CD4-positive, alpha-beta T cell treated with Interleukin-12 subunit alpha and Interleukin-12 subunit beta, for 1 hour (primary cell): Measurements from ENCODE around the gene TOP3B.

Experiments
- DNase-seq: peaks from one replicate; pipeline ENCODE4 v3.0.0-alpha.2; 2020

The TOP3B gene

DNA sequence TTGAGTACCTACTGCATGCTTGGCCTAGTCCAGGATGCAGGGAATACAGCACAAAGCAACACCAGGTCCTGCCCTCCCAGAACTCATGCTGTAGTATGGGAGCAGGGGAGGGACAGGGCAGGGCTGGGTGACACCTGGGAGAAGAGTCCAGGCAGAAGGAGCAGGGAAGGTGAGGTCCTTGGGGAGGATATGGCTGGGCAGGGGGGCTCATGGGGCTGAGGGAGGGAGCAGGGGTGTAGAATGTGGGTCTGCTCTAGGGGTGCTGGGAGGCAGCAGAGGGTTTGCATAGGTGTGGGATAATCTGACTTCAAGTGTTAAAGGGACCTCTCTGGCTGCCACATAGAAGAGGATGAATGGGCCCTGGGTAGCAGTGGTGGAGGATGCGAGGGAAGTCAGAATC is 4.8 kb downstream of the TOP3B start:
- DNase-seq, result no peak

DNA sequence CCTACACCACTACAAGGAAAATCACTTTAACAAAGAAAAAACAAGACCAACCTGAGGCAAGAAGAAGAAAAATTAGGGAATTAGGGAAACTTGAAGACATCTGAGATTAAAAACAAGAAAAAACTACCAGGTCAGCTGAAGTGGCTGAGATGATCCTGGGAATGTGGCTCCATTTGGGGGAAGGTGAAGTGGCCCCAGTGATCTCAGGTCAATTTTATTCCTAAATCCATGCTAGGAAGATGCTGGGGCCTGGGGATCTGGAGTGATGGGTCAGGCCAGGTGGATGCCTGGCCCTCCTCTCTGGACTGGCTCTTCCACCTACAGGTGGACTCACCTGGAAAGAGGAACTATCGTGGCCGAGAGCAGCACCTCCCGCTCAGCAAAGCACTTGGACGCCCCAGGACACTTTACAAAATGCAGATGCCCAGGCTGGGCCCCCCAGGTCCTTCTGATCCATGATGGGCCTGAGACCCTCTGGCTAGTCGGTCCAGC is 6.7 kb downstream of the TOP3B start:
- no peak for DNase-seq

DNA sequence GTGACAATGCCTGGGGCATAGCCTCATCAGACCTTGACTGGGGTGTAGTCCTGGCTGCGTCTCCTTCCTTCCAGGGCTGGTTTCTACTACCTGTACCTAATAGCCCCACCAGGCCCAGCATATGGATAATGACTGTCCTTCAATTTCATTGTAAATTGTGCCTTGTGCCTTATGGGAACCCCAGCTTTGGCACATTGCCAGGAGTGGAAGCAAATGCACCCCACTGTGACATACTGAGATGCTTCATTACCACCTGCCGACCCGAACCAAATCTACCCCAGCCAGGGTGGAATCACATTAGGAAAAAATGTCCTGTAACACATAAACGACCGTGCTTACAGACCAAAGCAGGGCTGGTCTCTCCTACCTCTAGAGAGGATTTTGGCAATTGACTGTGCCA is 7.3 kb downstream of the TOP3B start:
- no peak for DNase-seq

DNA sequence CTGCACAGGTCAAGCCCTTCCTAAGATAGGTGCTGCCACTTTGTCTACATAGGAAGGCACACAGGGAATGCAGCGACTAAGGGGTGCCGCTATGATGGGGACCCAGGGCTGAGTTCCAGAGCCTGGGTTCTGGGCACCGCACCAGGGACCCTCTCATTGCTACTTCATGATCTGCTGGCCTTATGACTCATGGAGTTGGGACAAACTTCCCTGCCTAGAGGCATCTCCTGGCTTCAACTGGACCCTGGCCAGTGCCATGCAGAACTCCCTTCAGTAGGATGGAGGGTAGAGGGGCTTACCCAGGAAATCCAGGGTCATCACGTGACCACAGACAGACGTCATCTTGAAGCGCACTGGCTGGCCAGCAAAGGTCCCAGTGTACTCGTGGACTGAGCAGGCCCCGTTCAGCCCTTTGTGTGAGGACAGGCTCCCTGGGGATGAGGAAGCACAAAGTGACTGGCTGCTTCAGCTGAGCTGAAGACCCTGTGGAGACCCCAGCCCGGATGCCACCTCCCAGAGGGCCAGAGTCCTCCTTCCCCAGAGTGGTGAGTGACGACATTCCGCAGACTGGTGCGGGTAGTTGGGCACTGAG is 8.4 kb downstream of the TOP3B start:
- DNase-seq, result no peak

DNA sequence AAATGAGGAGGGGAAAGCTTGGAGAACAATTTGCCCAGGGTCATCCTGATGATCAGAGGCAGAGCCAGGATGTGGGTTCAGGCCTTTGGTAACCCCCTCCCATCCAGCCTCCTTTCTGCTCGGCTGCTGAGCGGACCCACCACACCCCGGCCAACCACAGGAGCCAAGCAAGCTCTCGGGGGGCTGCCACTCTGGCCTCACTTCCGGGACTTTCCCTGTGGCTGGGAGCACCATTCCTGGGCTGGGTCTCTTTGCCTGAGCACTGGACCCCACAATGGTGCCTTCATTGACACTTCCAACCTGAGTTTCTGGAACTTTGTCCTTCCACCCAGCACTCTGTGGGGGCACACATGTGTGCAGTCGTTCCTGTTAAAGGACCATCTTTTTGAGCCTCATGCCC is 9.8 kb downstream of the TOP3B start:
- DNase-seq, result no peak

DNA sequence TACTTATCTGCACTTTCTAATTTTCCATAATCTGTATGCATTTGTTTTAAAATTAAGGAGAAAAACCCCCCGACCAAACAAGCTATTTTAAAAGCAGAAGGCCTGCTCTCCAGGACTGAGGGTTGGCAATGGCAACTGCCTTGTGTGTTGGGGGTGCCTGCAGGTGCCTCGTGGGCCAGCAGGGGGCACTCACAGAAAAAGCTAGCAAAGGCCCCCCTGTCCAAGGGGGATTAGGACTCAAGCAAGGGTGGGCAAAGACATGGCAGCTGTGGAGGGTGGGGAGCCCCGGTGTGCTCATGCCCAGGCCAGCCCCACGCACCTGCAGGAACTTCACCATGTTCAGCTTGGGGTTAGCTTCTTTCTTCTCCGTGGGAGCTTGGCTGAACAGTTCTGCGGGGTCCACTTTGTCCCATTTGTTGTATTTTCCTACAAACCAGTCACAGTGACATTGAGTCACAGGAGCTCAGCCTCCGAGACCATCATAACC is 10.3 kb downstream of the TOP3B start:
- peak; percentile 53 for DNase-seq

DNA sequence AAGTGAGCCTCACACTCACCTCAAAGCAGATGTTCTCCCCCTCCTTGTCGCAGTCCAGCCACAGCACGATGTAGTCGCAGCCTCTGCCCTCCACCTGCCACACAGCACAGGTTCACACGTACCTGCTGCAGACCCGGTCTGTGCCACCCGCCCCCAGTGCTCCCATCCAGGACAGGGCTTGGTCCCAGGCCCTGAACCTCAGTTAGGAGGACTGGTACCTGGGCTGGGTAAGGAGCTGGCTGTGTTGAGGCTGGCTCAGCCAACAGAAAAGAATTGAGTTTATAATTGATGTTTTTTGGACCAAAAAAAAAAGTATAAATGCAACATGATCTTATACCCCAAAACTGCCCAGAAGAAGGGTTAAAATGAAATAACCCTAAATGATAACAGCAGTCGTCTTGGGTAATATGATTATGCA is 10.7 kb downstream of the TOP3B start:
- no peak for DNase-seq

DNA sequence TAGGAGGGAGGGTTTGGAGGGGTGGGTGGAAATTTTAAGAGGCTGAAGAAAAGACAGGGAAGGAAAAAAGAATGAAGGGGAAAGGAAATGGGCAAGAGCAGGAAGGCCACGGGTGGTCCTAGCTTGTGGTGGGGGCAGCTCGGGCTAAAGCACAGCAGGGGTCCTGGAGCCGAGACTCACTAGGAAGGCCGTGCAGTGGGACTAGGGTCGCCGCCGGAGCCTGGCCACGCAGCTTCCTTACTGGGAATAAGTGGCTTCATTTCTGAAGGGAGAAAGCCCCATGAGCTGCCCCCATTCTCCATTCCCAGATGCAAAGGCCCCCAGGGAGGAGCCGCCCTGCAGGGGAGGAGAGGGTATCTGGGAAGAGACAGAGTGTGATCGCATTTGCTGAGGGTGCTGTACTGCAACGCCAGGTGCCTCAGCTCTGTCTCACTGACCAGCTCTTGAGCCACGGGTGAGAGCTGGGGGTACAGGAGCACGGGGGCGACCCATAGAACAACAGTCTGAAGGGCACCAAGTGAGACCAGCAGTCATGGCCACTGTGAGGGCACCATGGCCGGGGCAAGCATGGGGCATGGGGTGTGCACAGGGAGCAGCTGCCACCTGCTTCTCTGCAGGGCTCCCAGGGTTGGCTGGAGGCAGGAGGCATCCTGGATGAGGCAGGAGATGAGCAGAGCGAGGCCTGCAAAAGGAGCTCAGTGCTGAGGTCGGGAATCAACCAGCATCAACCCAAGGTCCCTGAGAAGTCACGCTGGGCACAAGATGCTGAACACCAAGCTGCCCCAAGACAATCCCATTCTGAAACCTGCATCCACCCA is 11.6 kb downstream of the TOP3B start:
- no peak for DNase-seq

DNA sequence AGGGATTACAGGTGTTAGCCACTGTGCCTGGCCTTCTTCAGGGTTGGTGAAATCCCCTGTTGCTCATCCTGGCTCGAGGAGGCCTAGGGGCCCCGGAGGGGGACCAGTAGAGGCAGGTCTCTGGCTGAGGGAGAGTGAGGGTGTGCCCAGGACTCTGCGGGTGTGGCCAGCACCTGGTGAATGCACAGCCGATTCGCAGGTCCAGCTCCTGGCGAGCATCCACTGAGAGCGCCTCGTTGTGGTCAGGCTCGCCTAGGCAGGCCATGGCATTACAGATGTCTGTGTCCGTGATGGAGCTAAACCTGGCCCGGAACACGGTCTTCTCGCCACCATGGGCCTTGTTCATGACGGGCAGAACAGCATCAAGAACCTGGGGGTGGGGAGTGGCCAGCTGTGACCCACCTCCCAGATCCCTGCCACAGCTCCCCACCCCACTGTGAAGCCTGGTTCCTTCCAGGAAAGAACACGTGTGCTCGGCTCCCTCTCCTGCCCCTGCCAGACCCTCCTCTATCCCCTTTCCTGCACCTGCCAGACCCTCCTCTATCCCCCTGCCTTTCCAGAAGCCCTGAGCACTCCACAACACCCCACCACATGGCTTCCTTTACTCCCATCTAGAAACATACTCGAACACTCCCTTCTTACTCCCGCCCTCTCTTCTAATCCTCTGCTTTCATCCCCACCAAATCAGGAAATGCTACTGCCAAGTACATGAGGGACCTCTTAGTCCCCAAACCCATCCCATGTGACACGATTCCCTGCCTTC is 12.4 kb downstream of the TOP3B start:
- no peak for DNase-seq

DNA sequence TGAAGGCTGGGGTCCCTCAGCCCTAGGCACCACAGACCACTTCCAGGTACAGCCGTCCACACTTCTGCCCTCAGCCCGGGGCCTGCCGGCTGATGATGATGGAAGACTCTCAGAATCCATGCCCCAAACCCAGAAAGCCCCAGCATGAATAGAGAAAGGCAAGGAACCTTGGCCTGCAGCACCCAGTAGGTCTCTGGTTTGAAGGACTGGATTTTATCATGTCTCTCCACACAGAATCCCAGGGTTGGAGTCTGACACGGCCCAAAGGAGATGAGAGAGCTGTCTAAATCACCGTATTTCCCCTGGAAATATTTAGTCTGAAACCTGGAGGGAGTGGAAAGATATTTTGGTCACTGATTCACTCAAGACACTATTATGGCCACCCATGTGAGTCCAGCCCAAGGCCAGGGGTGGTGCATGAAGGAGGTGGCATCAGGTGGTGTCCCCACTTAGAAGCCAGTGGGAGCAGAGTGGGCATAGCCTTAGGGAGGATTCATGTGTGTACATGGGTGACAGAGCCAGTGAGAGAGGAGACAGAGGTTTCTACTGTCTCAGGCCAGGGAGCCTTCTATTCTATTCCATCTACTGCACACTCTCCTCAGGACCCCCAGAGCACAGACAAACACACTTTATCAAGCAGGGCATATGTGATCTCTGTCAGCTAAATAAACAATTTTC is 14.0 kb downstream of the TOP3B start:
- no peak for DNase-seq

DNA sequence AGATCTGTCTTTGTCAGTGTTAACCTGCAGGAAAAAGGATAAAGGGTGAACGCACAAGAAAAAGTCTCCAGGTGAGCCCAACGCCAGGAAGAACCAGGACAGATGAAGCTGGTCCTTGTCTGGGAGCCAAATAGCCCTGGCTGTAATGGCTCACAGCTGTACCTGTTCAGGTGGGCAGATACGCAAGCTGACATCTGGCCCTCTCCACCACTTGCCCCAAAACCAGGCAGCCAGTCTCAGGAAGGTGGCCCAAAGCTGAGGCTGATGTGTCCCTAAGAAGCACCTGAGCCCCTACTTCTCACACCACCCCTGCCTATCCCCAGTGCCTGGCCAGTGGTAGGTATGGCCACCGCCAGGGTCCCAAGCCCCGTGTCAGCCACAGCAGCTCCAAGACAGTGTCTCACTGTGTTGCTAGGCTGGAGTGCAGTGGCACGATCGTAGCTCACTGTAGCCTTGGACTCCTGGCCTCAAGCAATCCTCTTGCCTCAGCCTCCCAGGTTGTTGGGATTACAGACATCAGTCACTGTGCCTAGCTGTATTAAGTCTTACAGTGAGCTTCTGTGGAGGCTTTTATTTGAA is 14.8 kb downstream of the TOP3B start:
- no peak for DNase-seq

DNA sequence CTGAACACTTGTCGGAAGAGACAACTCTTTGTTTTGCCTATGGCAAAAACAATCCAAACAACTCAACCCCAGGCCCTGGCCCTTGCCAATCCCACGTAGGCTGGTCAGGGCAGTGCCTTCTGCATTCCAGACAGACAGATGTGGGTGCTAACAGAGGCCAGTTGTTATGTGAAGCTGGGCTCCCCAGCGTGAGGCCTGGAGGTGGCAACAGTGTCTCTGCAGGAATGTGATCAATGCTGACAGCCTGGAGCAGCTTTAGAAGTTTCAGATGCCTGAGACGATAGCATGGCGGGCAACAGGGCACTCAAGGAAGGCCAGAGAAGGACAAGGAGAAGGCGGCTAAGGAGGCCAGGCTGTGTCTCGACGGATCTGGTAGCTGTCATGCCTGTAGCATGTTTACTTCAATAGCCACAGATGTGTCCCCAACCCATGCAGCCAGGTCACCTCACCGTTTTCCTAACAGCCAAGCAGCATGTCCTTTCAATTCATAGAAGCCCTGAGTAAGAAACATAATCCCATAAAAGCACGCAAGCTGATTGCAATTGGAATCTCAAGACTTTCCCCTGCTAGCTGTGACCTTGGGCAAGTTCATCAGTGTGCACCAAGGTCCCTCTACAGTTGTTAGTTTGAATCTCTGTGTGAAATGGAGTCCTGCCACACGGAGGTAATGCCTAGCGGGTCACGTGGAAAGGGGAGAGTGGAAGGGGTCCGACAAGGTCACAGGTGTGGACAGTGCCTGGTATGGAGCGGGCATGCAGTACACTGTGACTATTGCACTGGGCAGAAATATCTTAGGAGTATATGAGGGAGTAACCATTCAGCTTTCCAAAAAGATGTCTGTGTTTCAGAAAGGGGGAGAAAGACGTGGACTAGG is 15.7 kb downstream of the TOP3B start:
- DNase-seq, result no peak

DNA sequence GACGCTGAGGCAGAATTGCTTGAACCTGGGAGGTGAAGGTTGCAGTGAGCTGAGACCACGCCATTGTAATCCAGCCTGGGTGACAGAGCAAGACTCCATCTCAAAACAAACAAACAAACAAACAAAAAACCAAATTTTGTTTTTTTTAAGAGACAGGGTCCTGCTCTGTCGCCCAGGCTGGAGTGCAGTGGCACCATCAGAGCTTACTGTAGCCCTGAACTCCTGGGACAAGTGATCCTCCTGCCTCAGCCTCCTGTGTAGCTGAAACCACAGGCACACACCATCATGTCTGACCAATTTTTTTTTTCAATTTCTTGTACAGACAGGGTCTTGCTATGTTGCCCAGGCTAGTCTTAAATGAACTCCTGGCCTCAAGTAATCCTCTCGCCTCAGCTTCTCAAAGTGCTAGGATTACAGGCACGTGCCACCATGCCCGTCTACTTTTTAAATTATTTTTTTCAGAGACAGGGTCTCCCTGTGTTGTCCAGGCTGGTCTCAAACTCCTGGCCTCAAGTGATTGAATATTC is 16.8 kb downstream of the TOP3B start:
- no peak for DNase-seq

DNA sequence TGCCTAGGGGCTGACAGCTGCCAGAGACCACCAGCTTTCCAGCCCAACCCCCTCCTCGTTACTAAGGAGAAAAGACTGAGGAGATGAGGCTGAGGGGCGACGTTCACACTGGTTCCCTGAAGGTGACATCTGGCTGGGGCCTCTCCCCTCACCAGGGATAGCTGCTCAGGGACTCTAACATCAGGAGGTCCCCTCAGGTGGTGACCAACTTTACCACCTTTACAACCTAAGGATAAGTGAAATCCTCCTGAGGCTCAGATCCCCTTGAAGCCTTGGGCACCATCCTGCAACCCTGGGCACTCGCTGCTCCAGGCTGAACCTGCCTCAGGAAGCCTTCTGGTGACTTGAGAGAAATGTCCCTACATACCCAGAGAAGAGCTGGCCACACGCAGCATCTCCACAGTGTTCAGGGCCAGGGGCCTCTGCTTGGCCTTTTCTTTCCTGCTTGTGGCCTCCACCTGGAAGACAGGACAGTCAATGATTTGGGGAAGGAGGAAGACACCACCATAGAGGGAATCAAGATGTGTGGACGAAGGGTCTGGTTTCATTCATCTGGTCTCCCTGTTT is 17.6 kb downstream of the TOP3B start:
- DNase-seq, result no peak

DNA sequence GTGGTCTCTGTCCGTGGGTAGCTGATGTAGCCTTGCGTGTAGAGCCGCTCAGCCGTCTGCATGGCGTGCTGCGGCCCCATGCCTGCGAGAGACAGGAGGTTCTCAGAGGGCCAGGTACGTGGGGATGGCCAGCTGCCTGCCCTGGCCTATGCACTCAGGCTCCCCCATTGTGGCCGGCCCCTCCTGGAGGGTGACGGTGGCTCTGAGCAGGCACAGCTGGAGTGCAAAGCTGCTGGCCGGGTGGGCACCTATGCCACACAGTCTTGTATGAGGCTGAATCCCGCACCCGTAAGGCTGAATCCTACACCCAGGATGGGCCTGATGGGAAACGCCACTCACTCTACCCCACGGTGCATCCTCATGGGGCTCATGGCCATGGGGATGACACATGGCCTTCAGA is 18.4 kb downstream of the TOP3B start:
- no peak for DNase-seq

DNA sequence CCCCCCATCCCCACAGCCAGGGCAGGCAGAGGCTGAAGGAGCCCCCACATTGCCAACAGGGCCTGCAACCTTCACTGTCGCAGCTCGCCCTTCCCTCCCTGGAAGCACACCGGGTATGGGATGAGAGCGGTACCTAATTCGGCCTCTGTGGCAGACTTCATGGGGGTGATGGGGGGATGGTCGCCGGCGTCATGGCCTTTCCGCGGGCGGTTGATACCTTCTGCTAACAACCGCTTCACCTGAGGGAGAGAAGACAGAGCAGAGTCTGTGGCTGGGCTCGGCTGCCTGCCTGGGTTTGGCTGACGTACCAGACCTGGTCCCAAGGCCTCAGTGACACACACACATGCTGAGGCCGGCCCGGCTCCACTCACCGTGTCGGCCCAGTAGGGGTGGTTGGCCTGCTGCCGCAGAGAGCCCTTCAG is 18.8 kb downstream of the TOP3B start:
- DNase-seq, result no peak

DNA sequence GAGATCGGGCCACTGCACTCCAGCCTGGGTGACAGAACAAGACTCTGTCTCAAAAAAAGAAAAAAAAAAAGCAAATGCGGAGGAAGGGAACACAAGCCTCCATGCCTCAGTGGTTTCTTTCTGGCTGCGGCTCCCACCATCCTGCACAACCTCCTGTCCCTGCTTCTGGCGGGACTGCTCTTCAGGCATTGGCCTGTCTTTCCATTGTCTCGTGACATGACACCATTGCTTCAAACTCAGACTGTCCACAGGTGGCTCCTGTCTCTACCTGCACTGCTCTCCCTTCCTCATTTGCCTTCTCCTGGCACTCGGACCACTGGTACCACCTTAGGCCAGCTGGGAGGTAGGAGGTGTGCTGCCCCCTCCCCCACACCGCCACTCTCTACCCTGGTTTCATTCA is 19.3 kb downstream of the TOP3B start:
- DNase-seq, result no peak

DNA sequence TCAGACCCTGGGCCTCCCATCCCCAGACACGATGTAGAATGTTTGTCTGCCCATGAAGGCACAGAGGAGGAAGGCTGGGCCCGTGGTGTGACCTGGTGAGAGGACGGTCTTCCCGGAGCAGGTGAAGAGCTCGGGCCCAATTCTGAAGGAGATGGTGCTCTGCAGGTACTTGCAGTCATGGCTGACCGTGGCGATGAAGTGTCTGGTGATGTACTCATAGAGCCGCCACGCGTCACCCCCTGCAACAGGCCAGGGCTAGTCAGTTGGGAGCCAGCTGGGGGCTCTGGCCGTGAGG is 20.0 kb downstream of the TOP3B start:
- no peak for DNase-seq

DNA sequence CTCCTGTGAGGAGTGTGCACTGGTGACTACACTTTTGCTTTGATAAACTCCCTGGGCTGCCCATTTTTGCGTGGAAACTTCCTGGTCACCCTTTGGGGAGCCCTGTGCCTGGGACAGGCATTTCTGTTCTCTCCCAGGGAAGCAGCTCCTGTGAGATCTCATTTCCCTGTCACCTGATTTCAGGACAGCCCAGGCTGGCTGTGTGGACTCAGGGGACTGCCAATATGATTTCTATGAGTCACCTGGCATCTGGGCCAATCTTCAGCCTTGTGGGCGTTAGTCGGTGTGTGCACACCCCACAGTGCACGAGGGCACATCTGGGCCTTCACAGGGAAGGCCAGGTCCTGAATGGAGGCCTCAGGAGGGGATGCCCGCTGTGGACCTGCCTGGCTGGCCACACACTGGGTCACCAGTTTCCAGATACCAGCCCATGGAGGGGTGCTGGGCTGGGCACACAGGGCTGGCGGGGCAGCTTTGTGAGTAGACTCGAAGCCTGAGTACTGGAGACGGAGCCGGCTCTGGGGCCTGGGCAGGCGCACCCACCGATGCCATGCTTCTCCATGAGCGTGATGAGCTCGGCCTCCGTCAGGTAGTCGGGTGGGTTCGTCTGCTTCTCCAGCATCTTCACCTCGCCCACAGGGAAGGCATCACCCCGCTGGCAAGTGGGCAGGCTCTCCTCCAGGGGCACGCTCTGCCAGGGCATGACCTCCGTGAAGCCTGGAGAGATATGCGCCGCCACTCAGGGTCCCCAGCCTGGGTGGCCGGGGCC is 20.5 kb downstream of the TOP3B start:
- no peak for DNase-seq

DNA sequence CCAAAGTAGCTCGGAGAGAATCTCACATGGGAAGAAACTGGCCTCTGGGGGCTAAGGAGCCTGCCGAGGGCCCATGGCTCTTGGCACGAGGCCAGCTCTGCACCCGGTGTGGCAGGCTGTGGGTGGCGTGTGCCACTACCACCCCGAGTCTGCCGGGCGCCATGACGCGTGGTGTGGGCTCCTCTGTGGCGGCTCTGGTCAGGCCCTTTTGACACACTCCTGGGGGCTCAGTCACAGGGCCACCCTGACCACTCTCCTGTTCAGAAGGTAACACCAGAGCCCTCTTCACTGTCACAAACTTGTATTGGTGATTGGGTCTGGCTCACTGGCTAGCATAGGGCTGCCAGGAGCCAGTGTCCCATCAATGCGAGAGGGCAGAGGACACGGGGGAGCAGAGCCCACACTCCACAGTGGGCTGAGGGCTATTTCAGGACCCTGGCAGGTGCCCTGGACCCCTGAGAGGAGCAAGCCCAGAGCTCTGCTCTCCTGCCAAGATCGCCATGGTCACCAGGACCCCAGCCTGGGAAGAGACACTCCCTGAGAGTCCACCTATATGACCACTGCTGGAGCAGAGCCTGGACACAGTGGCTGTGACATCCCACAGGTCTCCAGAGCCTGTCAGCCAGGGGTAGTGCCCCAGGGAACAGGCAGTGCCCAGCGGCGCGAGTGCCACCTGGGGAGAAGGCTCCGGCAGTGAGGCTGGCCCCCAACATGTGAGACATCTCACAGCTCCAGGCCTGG is 21.3 kb downstream of the TOP3B start:
- no peak for DNase-seq
